Measurements from ENCODE around the gene WIPF3. TPM values are rescaled to one million over a fixed set of nuclear protein-coding genes. Genes with fewer than 3 reads are reported as not detected.
A peak's percentile ranks its signal among the peaks of the same experiment; 100 is the strongest.

Gene WIPF3
- total RNA-seq, 1 donor from 2014 or later = 0.65 TPM

GRCh38 chr7:29859524-29860185, 53.3 kb downstream of the WIPF3 start:
- H3K27ac Mint-ChIP-seq (ENCODE audit: unreplicated experiment) = peak overlapping the region; percentile 84
- H3K4me3 Mint-ChIP-seq (ENCODE audit: unreplicated experiment) = no peak overlapping the region
- peaks cover 38% of the 10 kb centered on the region for H3K4me1 Mint-ChIP-seq (ENCODE audit: low read depth)
- TF ChIP-seq, protein P1, sequence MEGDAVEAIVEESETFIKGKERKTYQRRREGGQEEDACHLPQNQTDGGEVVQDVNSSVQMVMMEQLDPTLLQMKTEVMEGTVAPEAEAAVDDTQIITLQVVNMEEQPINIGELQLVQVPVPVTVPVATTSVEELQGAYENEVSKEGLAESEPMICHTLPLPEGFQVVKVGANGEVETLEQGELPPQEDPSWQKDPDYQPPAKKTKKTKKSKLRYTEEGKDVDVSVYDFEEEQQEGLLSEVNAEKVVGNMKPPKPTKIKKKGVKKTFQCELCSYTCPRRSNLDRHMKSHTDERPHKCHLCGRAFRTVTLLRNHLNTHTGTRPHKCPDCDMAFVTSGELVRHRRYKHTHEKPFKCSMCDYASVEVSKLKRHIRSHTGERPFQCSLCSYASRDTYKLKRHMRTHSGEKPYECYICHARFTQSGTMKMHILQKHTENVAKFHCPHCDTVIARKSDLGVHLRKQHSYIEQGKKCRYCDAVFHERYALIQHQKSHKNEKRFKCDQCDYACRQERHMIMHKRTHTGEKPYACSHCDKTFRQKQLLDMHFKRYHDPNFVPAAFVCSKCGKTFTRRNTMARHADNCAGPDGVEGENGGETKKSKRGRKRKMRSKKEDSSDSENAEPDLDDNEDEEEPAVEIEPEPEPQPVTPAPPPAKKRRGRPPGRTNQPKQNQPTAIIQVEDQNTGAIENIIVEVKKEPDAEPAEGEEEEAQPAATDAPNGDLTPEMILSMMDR (IDR thresholded peaks at IDR 0.05) = no peak
- peaks cover 3% of the 10 kb centered on the region for H3K9me3 Mint-ChIP-seq (ENCODE audit: low read depth)
- H3K36me3 Mint-ChIP-seq (ENCODE audit: low read depth) = no peaks in the 10 kb centered on the region
- no peak for DNase-seq (ENCODE audit: low spot score)
- H3K27me3 Mint-ChIP-seq (ENCODE audit: low read depth) = no peaks in the 10 kb centered on the region

DNA sequence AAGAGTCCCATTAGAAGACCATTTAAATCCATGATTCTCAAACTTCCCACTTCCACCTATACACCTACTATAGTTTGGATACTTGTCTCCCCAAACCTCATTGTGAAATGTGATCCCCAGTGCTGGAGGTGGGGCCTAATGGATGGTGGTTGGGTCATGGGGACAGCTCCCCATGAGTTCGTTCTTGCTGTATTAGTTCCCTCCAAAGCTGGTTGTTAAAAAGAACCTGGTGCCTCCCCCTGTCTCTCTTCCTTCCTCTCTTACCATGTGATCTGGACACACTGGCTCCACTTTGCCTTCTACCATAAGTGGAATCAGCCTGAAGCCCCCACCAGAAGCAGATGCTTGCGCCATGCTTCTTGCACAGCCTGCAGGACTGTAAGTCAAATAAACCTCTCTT, 53.9 kb downstream of the WIPF3 start:
- H3K4me1 Mint-ChIP-seq (ENCODE audit: low read depth) = peaks cover 43% of the 10 kb centered on the region
- H3K9me3 Mint-ChIP-seq (ENCODE audit: low read depth) = peaks cover 4% of the 10 kb centered on the region
- no peak for DNase-seq (ENCODE audit: low spot score)
- TF ChIP-seq, protein P1 (IDR thresholded peaks at IDR 0.05) = no peak
- H3K36me3 Mint-ChIP-seq (ENCODE audit: low read depth) = no peaks in the 10 kb centered on the region
- H3K27ac Mint-ChIP-seq (ENCODE audit: unreplicated experiment) = no peak overlapping the region
- no peak overlapping the region for H3K4me3 Mint-ChIP-seq (ENCODE audit: unreplicated experiment)
- no peaks in the 10 kb centered on the region for H3K27me3 Mint-ChIP-seq (ENCODE audit: low read depth)

DNA sequence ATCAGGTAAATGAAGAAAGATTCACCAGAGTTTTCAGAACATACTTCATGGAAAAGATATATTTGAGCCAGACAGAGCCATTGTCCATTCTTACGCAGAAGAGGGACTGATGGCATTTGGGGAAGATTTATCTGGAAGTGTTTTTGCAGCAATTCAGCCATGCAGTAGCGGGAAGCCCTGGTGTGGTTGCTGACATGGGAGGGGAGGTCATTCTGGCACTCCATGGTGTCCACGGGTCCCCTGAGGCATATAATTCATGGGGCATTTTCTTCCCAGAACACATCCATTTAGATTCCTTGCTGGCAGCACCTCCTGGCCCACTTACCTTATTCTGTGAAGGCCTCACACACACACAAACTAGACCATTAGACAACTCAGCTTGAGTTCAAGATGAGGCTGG, 55.6 kb downstream of the WIPF3 start:
- TF ChIP-seq, protein P1 (IDR thresholded peaks at IDR 0.05) = no peak
- Mint-ChIP-seq H3K27me3 (ENCODE audit: low read depth) (no peaks in the 10 kb centered on the region), H3K27ac (ENCODE audit: unreplicated experiment) (no peak overlapping the region), H3K4me3 (ENCODE audit: unreplicated experiment) (no peak overlapping the region), H3K4me1 (ENCODE audit: low read depth) (peaks cover 59% of the 10 kb centered on the region), H3K9me3 (ENCODE audit: low read depth) (peaks cover 7% of the 10 kb centered on the region), H3K36me3 (ENCODE audit: low read depth) (no peaks in the 10 kb centered on the region)
- no peak for DNase-seq (ENCODE audit: low spot score)

DNA sequence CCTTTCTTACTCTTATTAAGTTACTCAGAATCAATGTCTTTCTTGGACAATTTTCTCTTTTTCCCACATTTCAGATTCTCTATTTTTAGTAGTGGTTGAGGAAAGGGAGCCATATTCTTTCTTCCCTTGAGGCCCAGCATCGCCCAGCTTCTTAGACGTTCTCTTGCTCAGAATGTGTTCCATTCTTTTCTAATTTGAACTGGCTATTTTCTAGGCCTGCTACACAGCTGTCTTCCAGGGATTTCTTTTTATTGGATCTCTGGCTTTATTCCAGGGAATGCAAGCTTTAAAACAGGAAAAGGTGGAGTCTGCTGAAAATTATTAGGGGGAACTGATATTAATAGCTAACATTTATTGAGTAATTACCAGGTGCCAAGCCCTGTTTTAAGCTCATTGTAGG, 58.3 kb downstream of the WIPF3 start:
- H3K27ac Mint-ChIP-seq (ENCODE audit: unreplicated experiment) = peak overlapping the region; percentile 79
- H3K4me1 Mint-ChIP-seq (ENCODE audit: low read depth) = peaks cover 39% of the 10 kb centered on the region
- H3K4me3 Mint-ChIP-seq (ENCODE audit: unreplicated experiment) = no peak overlapping the region
- TF ChIP-seq, protein P1 (IDR thresholded peaks at IDR 0.05) = no peak
- no peaks in the 10 kb centered on the region for H3K36me3 Mint-ChIP-seq (ENCODE audit: low read depth)
- peaks cover 7% of the 10 kb centered on the region for H3K9me3 Mint-ChIP-seq (ENCODE audit: low read depth)
- no peak for DNase-seq (ENCODE audit: low spot score)
- no peaks in the 10 kb centered on the region for H3K27me3 Mint-ChIP-seq (ENCODE audit: low read depth)

DNA sequence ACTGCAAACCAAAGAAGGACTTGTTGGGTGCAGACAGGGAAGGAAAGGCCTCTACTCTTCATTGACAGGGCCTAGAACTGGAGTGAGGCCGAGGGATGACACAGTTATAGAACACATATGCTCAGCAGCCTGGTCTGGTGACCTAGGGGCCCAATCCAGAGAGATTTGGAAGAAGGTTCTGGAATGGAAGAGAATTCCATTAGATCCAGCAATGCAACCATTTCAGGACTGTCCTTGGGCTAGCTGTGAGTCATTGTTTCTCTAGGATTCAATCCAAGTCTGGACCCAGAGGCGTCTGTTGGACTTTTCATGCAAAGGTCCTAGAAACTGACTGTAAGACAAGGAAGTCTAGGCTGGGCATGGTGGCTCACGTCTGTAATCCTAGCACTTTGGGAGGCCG, 59.2 kb downstream of the WIPF3 start:
- Mint-ChIP-seq H3K9me3 (ENCODE audit: low read depth) (peaks cover 7% of the 10 kb centered on the region), H3K27me3 (ENCODE audit: low read depth) (no peaks in the 10 kb centered on the region), H3K4me1 (ENCODE audit: low read depth) (peaks cover 35% of the 10 kb centered on the region), H3K36me3 (ENCODE audit: low read depth) (no peaks in the 10 kb centered on the region), H3K4me3 (ENCODE audit: unreplicated experiment) (no peak overlapping the region), H3K27ac (ENCODE audit: unreplicated experiment) (peak overlapping the region; percentile 79)
- TF ChIP-seq, protein P1 (IDR thresholded peaks at IDR 0.05) = no peak
- DNase-seq (ENCODE audit: low spot score) = no peak
